Large intestine (tissue), 3 donors: ENCODE data around the gene TCTN1. TPM values are rescaled to one million over a fixed set of nuclear protein-coding genes. Genes with fewer than 3 reads are reported as not detected.

Source experiments
- DNase-seq, 2 donors: peaks; one replicate each; pipeline versions ENCODE4 v3.0.0 to v3.0.0-alpha.2; 2013
- H3K27ac ChIP-seq: one replicate; pipeline ENCODE4 v1.5.1; 2013; ENCODE audit warnings: low read length
- H3K27me3 ChIP-seq: 2 replicates; pipeline ENCODE4 v1.6.1; 2013; ENCODE audit warnings: low read length; ENCODE audit not compliant: control insufficient read depth, insufficient read depth
- H3K36me3 ChIP-seq: 2 replicates; pipeline ENCODE4 v1.6.1; 2013; ENCODE audit warnings: low read length; ENCODE audit not compliant: control insufficient read depth, insufficient read depth
- H3K4me1 ChIP-seq: one replicate; pipeline ENCODE4 v1.6.1; 2013; ENCODE audit warnings: low read length; ENCODE audit not compliant: control insufficient read depth, insufficient read depth
- H3K4me3 ChIP-seq: one replicate; pipeline ENCODE4 v1.5.1; 2013; ENCODE audit warnings: low read length
- H3K9me3 ChIP-seq: one replicate; pipeline ENCODE4 v1.6.1; 2013; ENCODE audit warnings: mild to moderate bottlenecking, low read depth, low read length, moderate library complexity; ENCODE audit not compliant: control insufficient read depth
- WGBS: methylation state at CpG from one replicate; pipeline ENCODE4 v1.1.5; 2013; ENCODE audit warnings: low lambda C conversion rate; ENCODE audit not compliant: insufficient coverage; 5-methylcytosine and 5-hydroxymethylcytosine counted together
- polyA plus RNA-seq: library from polyadenylated mRNA; unstranded; fragments of 120-200 nt; gene quantifications from one replicate; pipeline ENCODE4 v1.2.1, GENCODE V29; 2013

The TCTN1 gene
- polyA plus RNA-seq, 1 donor = 25.2 TPM

DNA sequence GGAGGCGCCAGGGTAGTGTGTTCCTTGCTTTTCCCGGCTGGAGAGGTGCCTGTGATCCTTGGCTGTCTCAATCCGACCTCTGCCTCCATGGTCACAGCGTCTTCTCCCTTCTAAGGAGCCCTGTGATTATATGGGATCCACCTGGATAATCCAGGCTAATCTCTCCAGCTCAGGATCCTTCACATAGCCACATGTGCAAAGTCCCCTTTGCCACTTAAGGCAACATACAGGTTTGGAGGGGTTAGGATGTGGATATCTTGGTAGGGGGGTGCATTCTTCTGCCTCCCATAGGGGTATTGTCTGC, 76.2 kb downstream of the TCTN1 start:
- no peak overlapping the region for H3K27ac ChIP-seq
- no peaks in the 10 kb centered on the region for H3K9me3 ChIP-seq
- no peaks in the 10 kb centered on the region for H3K36me3 ChIP-seq
- DNase-seq = no peak
- H3K4me1 ChIP-seq = peaks cover 9% of the 10 kb centered on the region
- peaks cover 8% of the 10 kb centered on the region for H3K27me3 ChIP-seq
- no peak overlapping the region for H3K4me3 ChIP-seq
- no CpG with 5 or more reads among the region's 4 CpGs for WGBS

- peaks cover 4% of the 10 kb centered on the region for H3K4me1 ChIP-seq
- no peaks in the 10 kb centered on the region for H3K9me3 ChIP-seq
- H3K36me3 ChIP-seq = no peaks in the 10 kb centered on the region
- DNase-seq = no peak
- H3K4me3 ChIP-seq = no peak overlapping the region
- no peak overlapping the region for H3K27ac ChIP-seq
- WGBS = 83% methylated on average over 3 of the region's 7 CpGs
- no peaks in the 10 kb centered on the region for H3K27me3 ChIP-seq
Observed at GRCh38 chr12:110693731-110694130, 79.8 kb downstream of the TCTN1 start.

- DNase-seq = no peak
- no CpG with 5 or more reads among the region's 12 CpGs for WGBS
- Histone ChIP-seq H3K9me3 (no peaks in the 10 kb centered on the region), H3K27me3 (no peaks in the 10 kb centered on the region), H3K36me3 (no peaks in the 10 kb centered on the region), H3K27ac (no peak overlapping the region), H3K4me1 (peaks cover 3% of the 10 kb centered on the region), H3K4me3 (no peak overlapping the region)
Observed at GRCh38 chr12:110694330-110694901, 80.5 kb downstream of the TCTN1 start.

DNA sequence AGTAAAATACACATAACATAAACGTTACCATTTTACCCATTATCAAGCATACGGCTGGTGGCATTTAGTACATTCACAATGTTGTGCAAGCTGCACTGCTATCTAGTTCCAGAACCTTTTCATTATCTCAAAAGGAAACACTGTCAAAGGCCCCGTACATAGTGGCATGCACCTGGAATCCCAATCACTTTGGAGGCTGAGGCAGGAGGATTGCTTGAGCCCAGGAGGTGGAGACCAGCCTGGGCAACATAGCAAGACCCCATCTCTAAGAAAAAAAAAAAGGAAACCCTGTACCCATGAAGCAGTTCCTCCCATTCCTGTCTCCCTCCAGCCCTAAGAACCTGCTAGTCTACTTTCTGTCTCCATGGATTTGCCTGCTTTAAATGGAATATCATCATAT, 82.4 kb downstream of the TCTN1 start:
- Histone ChIP-seq H3K4me3 (no peak overlapping the region), H3K9me3 (no peaks in the 10 kb centered on the region), H3K27ac (no peak overlapping the region), H3K4me1 (no peaks in the 10 kb centered on the region), H3K36me3 (no peaks in the 10 kb centered on the region), H3K27me3 (no peaks in the 10 kb centered on the region)
- DNase-seq = no peak
- WGBS = 83% methylated on average over 1 of the region's 3 CpGs

DNA sequence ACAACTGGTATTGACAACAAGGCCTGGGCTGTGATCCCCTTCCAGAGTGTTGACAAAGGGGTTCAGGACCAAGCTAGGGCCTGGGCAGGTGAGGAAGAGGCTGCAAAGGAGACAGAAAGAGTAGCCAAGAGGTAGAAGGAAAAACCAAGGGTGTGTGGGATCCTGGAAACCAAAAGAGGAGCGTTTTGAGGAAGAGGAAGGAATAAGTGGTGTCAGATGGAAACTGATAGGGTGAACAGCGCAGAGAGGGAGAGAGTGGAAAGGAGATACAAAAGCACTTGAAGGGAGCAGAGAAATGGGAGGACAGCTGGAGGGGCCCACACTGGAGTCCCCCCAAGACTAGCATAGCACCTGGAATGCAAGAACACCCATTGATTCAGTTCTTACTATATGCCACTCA, 83.3 kb downstream of the TCTN1 start:
- no peak for DNase-seq

GRCh38 chr12:110698171-110698902, 84.4 kb downstream of the TCTN1 start:
- no CpG with 5 or more reads among the region's 20 CpGs for WGBS
- Histone ChIP-seq H3K4me3 (no peak overlapping the region), H3K9me3 (no peaks in the 10 kb centered on the region), H3K36me3 (no peaks in the 10 kb centered on the region), H3K4me1 (no peaks in the 10 kb centered on the region), H3K27ac (no peak overlapping the region), H3K27me3 (no peaks in the 10 kb centered on the region)
- DNase-seq = peak; percentile 52 to 73

More for the DNA sequence above, 83.3 kb downstream of the TCTN1 start:
- Histone ChIP-seq H3K9me3 (no peaks in the 10 kb centered on the region), H3K27me3 (no peaks in the 10 kb centered on the region), H3K27ac (no peak overlapping the region), H3K4me1 (no peaks in the 10 kb centered on the region), H3K36me3 (no peaks in the 10 kb centered on the region), H3K4me3 (no peak overlapping the region)
- WGBS = 93% methylated on average over 2 of the region's 2 CpGs

Other genes with a start within 250 kb of the TCTN1 start
- gene ANAPC7, start 210.4 kb upstream of the TCTN1 start, polyA plus RNA-seq = 57.0 TPM
- gene ARPC3, start 163.8 kb upstream of the TCTN1 start, polyA plus RNA-seq = 298 TPM
- gene GPN3, start 145.9 kb upstream of the TCTN1 start, polyA plus RNA-seq = 16.2 TPM
- gene FAM216A, start 145.3 kb upstream of the TCTN1 start, polyA plus RNA-seq = 10.6 TPM
- gene VPS29, start 112.0 kb upstream of the TCTN1 start, polyA plus RNA-seq = 253 TPM
- 0.49 TPM for gene RAD9B, start 111.8 kb upstream of the TCTN1 start, polyA plus RNA-seq
- gene PPTC7, start 30.8 kb upstream of the TCTN1 start, polyA plus RNA-seq = 20.5 TPM
- gene HVCN1, start 75.0 kb downstream of the TCTN1 start, polyA plus RNA-seq = 5.5 TPM
- gene PPP1CC, start 128.8 kb downstream of the TCTN1 start, polyA plus RNA-seq = 190 TPM
- gene CCDC63, start 232.9 kb downstream of the TCTN1 start, polyA plus RNA-seq = not detected